ENCODE data around the gene MXRA8.

GRCh38 chr1:1319646-1319941, 38.8 kb downstream of the MXRA8 start:
- TF ChIP-seq CTCF (IDR thresholded peaks at IDR 0.05; ENCODE audit: low read length) (no peak), EZH2 (optimal IDR thresholded peaks at IDR 0.05; ENCODE audit: low read depth, low read length) (no peak), EZH2phosphoT487 (IDR thresholded peaks at IDR 0.05; ENCODE audit: low read length) (no peak)
